CD4-positive, alpha-beta T cell treated with Interferon alpha-2 for 1 hour (primary cell): ENCODE data around the gene LBP.
"Not testable (repeated sequence)": the region's sequence is repeated elsewhere in the genome, so short reads cannot be mapped to it uniquely, and the experiment has no call there.

ENCODE experiments used
- DNase-seq, 2 donors: peaks; one replicate each; pipeline ENCODE4 v3.0.0-alpha.2; 2020 to 2022

Gene LBP

GRCh38 chr20:38404016-38404415, 57.7 kb downstream of the LBP start:
- no peak for DNase-seq

GRCh38 chr20:38405132-38405531, 58.9 kb downstream of the LBP start:
- DNase-seq = no peak

GRCh38 chr20:38406476-38406875, 60.2 kb downstream of the LBP start:
- no peak for DNase-seq

GRCh38 chr20:38407321-38407720, 61.0 kb downstream of the LBP start:
- DNase-seq = no peak

- not testable (repeated sequence) for DNase-seq
These were observed 61.5 kb downstream of the LBP start for GRCh38 chr20:38407822-38408221.

- DNase-seq = no peak
These were observed 66.7 kb downstream of the LBP start for GRCh38 chr20:38412877-38413577.

- DNase-seq = no peak
These were observed 68.6 kb downstream of the LBP start for GRCh38 chr20:38414769-38415450.

- DNase-seq = no peak
These were observed 72.4 kb downstream of the LBP start for GRCh38 chr20:38418509-38419204.

- no peak for DNase-seq
These were observed 74.3 kb downstream of the LBP start for GRCh38 chr20:38420388-38421085.

- no peak for DNase-seq
These were observed 75.6 kb downstream of the LBP start for GRCh38 chr20:38421915-38422314.

- DNase-seq = no peak
These were observed 77.3 kb downstream of the LBP start for GRCh38 chr20:38423541-38423940.

- DNase-seq = no peak
These were observed 78.1 kb downstream of the LBP start for GRCh38 chr20:38424401-38424800.

GRCh38 chr20:38426006-38426897, 80.0 kb downstream of the LBP start:
- DNase-seq = no peak
